Limb (tissue), 2 donors: ENCODE data around the gene ADCY9.

Experiments used
- DNase-seq, 2 donors: peaks; one replicate each; pipeline ENCODE4 v3.0.0-alpha.2; 2016; ENCODE audit errors: extremely low spot score in 2 of 2

Gene ADCY9

DNA sequence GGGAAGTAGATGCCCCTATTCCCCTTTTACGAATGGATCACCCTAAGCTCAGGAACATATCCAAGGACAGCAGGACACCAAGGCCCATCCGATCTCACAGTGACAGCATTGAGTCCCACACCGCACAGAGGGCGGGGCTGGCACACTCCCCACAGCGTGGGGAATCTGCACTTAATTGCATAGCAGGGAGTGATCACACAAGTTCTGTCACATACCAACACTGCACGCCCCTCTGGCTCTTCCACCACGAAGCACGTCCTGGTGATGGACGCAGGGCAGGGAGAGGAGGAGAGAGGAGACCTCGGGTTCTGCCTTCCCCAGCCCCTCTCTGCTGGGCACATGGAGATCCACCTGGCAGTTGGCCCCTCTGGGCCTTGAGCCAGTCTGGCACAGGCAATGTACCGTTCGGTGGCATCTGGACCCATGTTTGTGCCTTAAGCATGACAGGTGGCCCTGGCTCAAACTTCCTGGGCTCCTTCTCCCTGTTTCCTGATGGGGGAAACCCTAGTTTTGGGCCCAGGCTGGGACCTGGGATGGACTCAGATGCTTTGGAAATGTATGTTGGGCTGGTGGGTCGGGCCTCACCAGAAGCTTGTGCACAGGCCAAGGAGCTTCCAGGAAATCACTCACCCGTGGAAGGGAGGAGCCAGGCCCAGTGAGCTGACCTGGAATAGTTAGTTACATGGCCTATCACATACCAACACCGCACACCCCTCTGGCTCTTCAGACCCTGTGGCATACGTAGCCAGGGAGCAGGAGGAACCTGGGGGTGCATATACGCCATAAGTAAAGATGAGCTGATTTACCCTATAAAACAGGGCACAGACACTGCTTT is 200.6 kb downstream of the ADCY9 start:
- no peak for DNase-seq

DNA sequence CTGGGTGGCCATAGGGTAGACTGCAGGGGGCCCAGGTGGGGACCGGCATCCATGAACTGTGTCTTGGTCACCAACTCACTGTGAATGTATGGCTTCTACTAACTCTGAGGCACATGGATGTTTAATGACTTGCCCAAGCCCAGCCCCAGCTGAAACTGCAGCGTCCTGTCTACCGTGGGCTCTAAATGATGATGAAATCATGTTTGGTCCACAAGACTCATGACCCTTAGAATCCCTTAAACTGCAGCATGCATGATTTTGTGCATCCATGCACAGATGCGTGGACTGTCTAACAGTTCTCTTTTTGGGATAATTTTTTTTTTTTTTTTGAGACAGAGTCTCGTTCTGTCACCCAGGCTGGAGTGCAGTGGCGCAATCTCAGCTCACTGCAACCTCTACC is 203.3 kb downstream of the ADCY9 start:
- no peak for DNase-seq
